K562 (cell line): Measurements from ENCODE around the gene METAP2.

Experiments
- CTCF ChIP-seq, 3 experiments: IDR thresholded peaks in 2 of 3; conservative IDR thresholded peaks in 1 of 3; 2 replicates each; pipeline ENCODE4 v1.5.1; 2011 to 2012; ENCODE audit warnings: low read length in 3 of 3, mild to moderate bottlenecking in 3 of 3, control low read depth in 2 of 3, improper control_type of control experiment in 1 of 3, inconsistent platforms in 1 of 3, low read depth in 1 of 3, mixed read lengths in 1 of 3, moderate library complexity in 1 of 3; ENCODE audit not compliant: insufficient read depth in 2 of 3
- ETS1 ChIP-seq: conservative IDR thresholded peaks from 2 replicates; pipeline ENCODE4 v1.6.1; 2011; ENCODE audit warnings: low read depth, mild to moderate bottlenecking, low read length; ENCODE audit not compliant: control insufficient read depth
- NFXL1 ChIP-seq: fragments of 450-650 bp; formaldehyde crosslinking; IDR thresholded peaks from 2 replicates; pipeline ENCODE4 v1.4.0; 2021; ENCODE audit warnings: mild to moderate bottlenecking
- SIN3A ChIP-seq, 2 experiments: fragments of 150-350 bp in 1 of 2; IDR thresholded peaks; 2 replicates each; pipeline ENCODE4 v1.6.1; 2011 to 2016; ENCODE audit warnings: borderline replicate concordance in 2 of 2, low read depth in 2 of 2, low read length in 2 of 2, mild to moderate bottlenecking in 2 of 2, moderate library complexity in 2 of 2; ENCODE audit not compliant: control insufficient read depth in 1 of 2

GRCh38 chr12:95538656-95539055 lies 64.7 kb downstream of the METAP2 start:
- TF ChIP-seq ETS1 (no peak), CTCF (IDR thresholded peaks at IDR 0.05 in 2 of 3, conservative IDR thresholded peaks at IDR 0.05 in 1 of 3; ENCODE audit: insufficient read depth in 2 of 3, low read depth in 1 of 3, low read length in 3 of 3) (no peak), NFXL1 (CRISPR knock-in tag) (no peak), SIN3A (IDR thresholded peaks at IDR 0.05; ENCODE audit: borderline replicate concordance in 2 of 2, control insufficient read depth in 1 of 2, low read depth in 2 of 2, low read length in 2 of 2) (no peak)
